Effector CD8-positive, alpha-beta T cell (primary cell): ENCODE measurements around the gene BABAM2.

Source experiments
- DNase-seq: peaks from one replicate; lab custom pipeline; 2025; lab: John Stamatoyannopoulos, UW

The BABAM2 gene

GRCh38 chr2:28313220-28313784, 422.8 kb downstream of the BABAM2 start:
- no peak for DNase-seq

- DNase-seq = no peak
Measured at GRCh38 chr2:28314968-28315367, 424.4 kb downstream of the BABAM2 start.

- no peak for DNase-seq
Measured at GRCh38 chr2:28316546-28317335, 426.2 kb downstream of the BABAM2 start.

GRCh38 chr2:28317390-28317789, 426.9 kb downstream of the BABAM2 start:
- no peak for DNase-seq

GRCh38 chr2:28318023-28318422, 427.5 kb downstream of the BABAM2 start:
- DNase-seq = no peak

- DNase-seq = no peak
Measured at GRCh38 chr2:28318462-28319117, 428.1 kb downstream of the BABAM2 start.

- no peak for DNase-seq
Measured at GRCh38 chr2:28319118-28320008, 428.8 kb downstream of the BABAM2 start.

- no peak for DNase-seq
Measured at GRCh38 chr2:28320009-28320365, 429.5 kb downstream of the BABAM2 start.

- no peak for DNase-seq
Measured at GRCh38 chr2:28320371-28320770, 429.8 kb downstream of the BABAM2 start.

GRCh38 chr2:28321426-28321825, 430.9 kb downstream of the BABAM2 start:
- no peak for DNase-seq

- no peak for DNase-seq
Measured at GRCh38 chr2:28322051-28322450, 431.5 kb downstream of the BABAM2 start.

GRCh38 chr2:28322456-28322855, 431.9 kb downstream of the BABAM2 start:
- no peak for DNase-seq

GRCh38 chr2:28322981-28323396, 432.5 kb downstream of the BABAM2 start:
- DNase-seq = no peak

GRCh38 chr2:28325173-28325566, 434.6 kb downstream of the BABAM2 start:
- DNase-seq = no peak

GRCh38 chr2:28325567-28326468, 435.3 kb downstream of the BABAM2 start:
- no peak for DNase-seq

- no peak for DNase-seq
Measured at GRCh38 chr2:28326469-28326805, 435.9 kb downstream of the BABAM2 start.

- no peak for DNase-seq
Measured at GRCh38 chr2:28326881-28327505, 436.5 kb downstream of the BABAM2 start.

GRCh38 chr2:28327581-28327955, 437.0 kb downstream of the BABAM2 start:
- no peak for DNase-seq

GRCh38 chr2:28327956-28328922, 437.7 kb downstream of the BABAM2 start:
- no peak for DNase-seq

GRCh38 chr2:28329184-28329583, 438.7 kb downstream of the BABAM2 start:
- DNase-seq = no peak
